SU-DHL-6 (cell line): ENCODE measurements around the gene RAPGEF4.

Experiments used
- H2AFZ ChIP-seq: fragments of 200-600 bp; sonication (generic); 2 replicates; pipeline ENCODE4 v1.6.1; 2014; ENCODE audit warnings: low read depth, mild to moderate bottlenecking, moderate library complexity, mixed read lengths, antibody characterized with exemption, low read length; ENCODE audit not compliant: severe bottlenecking
- H3F3A ChIP-seq: fragments of 200-600 bp; shearing (Covaris generic); 2 replicates; pipeline ENCODE4 v1.6.0; 2016; ENCODE audit warnings: antibody characterized with exemption, mild to moderate bottlenecking; ENCODE audit not compliant: insufficient read depth
- H3K27ac ChIP-seq: fragments of 200-600 bp; sonication (generic); 2 replicates; pipeline ENCODE4 v1.5.1; 2016; ENCODE audit warnings: low read depth, mild to moderate bottlenecking, low read length, moderate library complexity, mixed read lengths
- H3K27me3 ChIP-seq: fragments of 200-600 bp; sonication (generic), shearing (Covaris generic); 2 replicates; pipeline ENCODE4 v1.6.0; 2014; ENCODE audit warnings: mild to moderate bottlenecking, low read length
- H3K36me3 ChIP-seq: fragments of 200-600 bp; sonication (generic); 2 replicates; pipeline ENCODE4 v1.6.1; 2014; ENCODE audit warnings: mild to moderate bottlenecking, low read length, mixed read lengths
- H3K4me2 ChIP-seq: fragments of 300-600, 200-600 bp; shearing (Covaris generic), sonication (generic); 2 replicates; pipeline ENCODE4 v1.6.0; 2014; ENCODE audit warnings: low read length, low read depth, mild to moderate bottlenecking; ENCODE audit not compliant: poor library complexity, severe bottlenecking
- H3K4me3 ChIP-seq: fragments of 200-600 bp; sonication (generic); 2 replicates; pipeline ENCODE4 v1.5.1; 2014; ENCODE audit warnings: antibody characterized with exemption, low read length, mild to moderate bottlenecking, mixed read lengths; ENCODE audit not compliant: insufficient read depth, poor library complexity, severe bottlenecking
- H3K79me2 ChIP-seq: fragments of 200-600 bp; sonication (generic); 2 replicates; pipeline ENCODE4 v1.6.1; 2014; ENCODE audit warnings: mild to moderate bottlenecking, low read length, moderate library complexity; ENCODE audit not compliant: insufficient read depth
- H3K9ac ChIP-seq: fragments of 200-600 bp; sonication (generic); 2 replicates; pipeline ENCODE4 v1.7.0; 2014; ENCODE audit warnings: mild to moderate bottlenecking, low read length
- H3K9me2 ChIP-seq: fragments of 200-600 bp; sonication (generic); replicated peaks from 2 replicates; pipeline ENCODE4 v1.6.1; 2014; ENCODE audit warnings: low read length; ENCODE audit not compliant: insufficient read depth
- H3K9me3 ChIP-seq: fragments of 200-600 bp; sonication (generic); 2 replicates; pipeline ENCODE4 v1.6.1; 2014; ENCODE audit warnings: low read length, mixed read lengths; ENCODE audit not compliant: insufficient read depth
- H4K20me1 ChIP-seq: fragments of 200-600 bp; sonication (generic); 2 replicates; pipeline ENCODE4 v1.6.1; 2014; ENCODE audit warnings: low read depth, mild to moderate bottlenecking, antibody characterized with exemption, low read length, moderate library complexity, mixed read lengths
- CTCF ChIP-seq: fragments of 200-600 bp; sonication (generic); IDR thresholded peaks from one replicate; pipeline ENCODE4 v1.5.1; 2017; ENCODE audit warnings: antibody characterized with exemption, mild to moderate bottlenecking, low read length, moderate library complexity; ENCODE audit not compliant: insufficient read depth, poor library complexity, severe bottlenecking
- EZH2phosphoT487 ChIP-seq: fragments of 200-600 bp; sonication (generic), shearing (Covaris generic); conservative IDR thresholded peaks from 2 replicates; pipeline ENCODE4 v1.6.1; 2018; ENCODE audit warnings: mild to moderate bottlenecking, antibody characterized with exemption, low read length, moderate library complexity, mixed read lengths

RAPGEF4 gene

GRCh38 chr2:172926785-172927640 is 191.4 kb downstream of the RAPGEF4 start:
- no peaks in the 10 kb centered on the region for H3K79me2 ChIP-seq
- no peak for TF ChIP-seq CTCF
- no peak for TF ChIP-seq EZH2phosphoT487
- H3K9me3 ChIP-seq, result no peaks in the 10 kb centered on the region

GRCh38 chr2:172927641-172928357 is 192.2 kb downstream of the RAPGEF4 start:
- Histone ChIP-seq H3K27ac (no peak overlapping the region), H3F3A (no peaks in the 10 kb centered on the region), H3K4me2 (no peak overlapping the region), H3K9ac (no peak overlapping the region), H3K79me2 (no peaks in the 10 kb centered on the region), H3K9me2 (no peaks in the 10 kb centered on the region), H3K36me3 (no peaks in the 10 kb centered on the region), H3K4me3 (no peak overlapping the region), H2AFZ (no peak overlapping the region), H3K9me3 (no peaks in the 10 kb centered on the region), H4K20me1 (no peaks in the 10 kb centered on the region), H3K27me3 (no peaks in the 10 kb centered on the region)
- TF ChIP-seq CTCF, result no peak
- no peak for TF ChIP-seq EZH2phosphoT487

More at GRCh38 chr2:172926785-172927640, 191.4 kb downstream of the RAPGEF4 start:
- H3F3A ChIP-seq, result no peaks in the 10 kb centered on the region
- H3K4me2 ChIP-seq, result no peak overlapping the region
- no peak overlapping the region for H3K4me3 ChIP-seq
- no peaks in the 10 kb centered on the region for H3K9me2 ChIP-seq
- no peak overlapping the region for H2AFZ ChIP-seq
- H4K20me1 ChIP-seq, result no peaks in the 10 kb centered on the region
- H3K9ac ChIP-seq, result no peak overlapping the region
- H3K27me3 ChIP-seq, result no peaks in the 10 kb centered on the region
- H3K27ac ChIP-seq, result no peak overlapping the region
- H3K36me3 ChIP-seq, result no peaks in the 10 kb centered on the region

- no peak overlapping the region for H3K4me3 ChIP-seq
- no peaks in the 10 kb centered on the region for H3K9me2 ChIP-seq
- H3K79me2 ChIP-seq, result no peaks in the 10 kb centered on the region
- no peaks in the 10 kb centered on the region for H3K9me3 ChIP-seq
- H3K36me3 ChIP-seq, result no peaks in the 10 kb centered on the region
- no peaks in the 10 kb centered on the region for H3F3A ChIP-seq
- no peaks in the 10 kb centered on the region for H4K20me1 ChIP-seq
- no peak overlapping the region for H3K9ac ChIP-seq
- no peak overlapping the region for H3K4me2 ChIP-seq
- H2AFZ ChIP-seq, result no peak overlapping the region
- H3K27me3 ChIP-seq, result no peaks in the 10 kb centered on the region
- no peak for TF ChIP-seq CTCF
- no peak for TF ChIP-seq EZH2phosphoT487
- H3K27ac ChIP-seq, result no peak overlapping the region
Observed at GRCh38 chr2:172928756-172929155, 193.1 kb downstream of the RAPGEF4 start.
